H1 (cell line): ENCODE measurements around the gene DTD1. TPM values are rescaled to one million over a fixed set of nuclear protein-coding genes. Genes with fewer than 3 reads are reported as not detected.

Experiments
- EZH2 ChIP-seq: fragments of 200-600 bp; sonication (generic); IDR thresholded peaks from 2 replicates; pipeline ENCODE4 v1.7.1; 2012; ENCODE audit warnings: low read depth, mild to moderate bottlenecking, moderate library complexity, low read length, inconsistent platforms; ENCODE audit not compliant: severe bottlenecking
- POU5F1 ChIP-seq: IDR thresholded peaks from 2 replicates; pipeline ENCODE4 v1.6.1; 2011; ENCODE audit warnings: low read depth, mild to moderate bottlenecking, low read length, moderate library complexity
- TBP ChIP-seq: IDR thresholded peaks from 2 replicates; pipeline ENCODE4 v1.6.1; 2011; ENCODE audit warnings: low read depth, low read length, improper control_type of control experiment
- polyA plus RNA-seq, 7 experiments: library from polyadenylated mRNA; depleted of rRNA in 3 of 7; stranded (reverse) in 5 of 7; unstranded in 2 of 7; fragments of >200 nt in 5 of 7; fragments of 200-250 nt in 2 of 7; gene quantifications; 1 replicate in 5 of 7; 2 replicates in 1 of 7; 4 replicates in 1 of 7; pipeline versions ENCODE4 v1.2.1 to v1.2.3, GENCODE V29; 2011 to 2013; ENCODE audit warnings: missing spikeins in 2 of 7, mixed read lengths in 2 of 7
- total RNA-seq: library from RNA; stranded (reverse); fragmentation: NEBNext Ultra II Directional; extraction: Animal tissue kit (Norgen Biotek cat#: 25700); gene quantifications from 2 replicates; pipeline ENCODE4 v1.2.1, GENCODE V29; 2021
- TF ChIP-seq, protein P1 (sequence below): fragments of 300-600 bp; sonication (generic); IDR thresholded peaks from 2 replicates; pipeline ENCODE4 v1.7.1; 2012; ENCODE audit warnings: low read length, moderate library complexity, mild to moderate bottlenecking, inconsistent platforms; ENCODE audit not compliant: insufficient replicate concordance

DTD1 gene
- total and polyA plus RNA-seq, 2 of the 8 experiments (the other 6 are each of a cell fraction or from before 2014, with no cell fraction given) = 49.7 to 66.6 TPM

DNA sequence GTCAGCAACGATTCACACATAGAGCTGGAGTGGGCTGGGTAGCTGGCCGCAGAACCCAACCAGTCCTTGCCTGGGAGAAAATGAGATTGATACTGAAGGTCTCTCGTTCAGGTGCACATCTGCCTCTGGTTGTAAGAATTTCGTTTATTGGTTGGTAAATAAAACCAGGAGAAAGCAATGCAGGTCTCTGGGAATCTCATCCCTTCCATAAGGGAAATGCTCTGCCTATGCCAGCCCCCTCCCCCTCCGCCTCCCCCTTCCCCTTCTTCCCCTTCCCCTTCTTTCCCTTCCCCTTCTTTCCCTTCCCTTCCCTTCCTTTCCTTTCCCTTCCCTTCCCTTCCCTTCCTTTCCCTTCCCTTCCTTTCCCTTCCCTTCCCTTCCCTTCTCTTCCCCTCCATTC lies 107.3 kb downstream of the DTD1 start (continued):
- TF ChIP-seq, protein P1, sequence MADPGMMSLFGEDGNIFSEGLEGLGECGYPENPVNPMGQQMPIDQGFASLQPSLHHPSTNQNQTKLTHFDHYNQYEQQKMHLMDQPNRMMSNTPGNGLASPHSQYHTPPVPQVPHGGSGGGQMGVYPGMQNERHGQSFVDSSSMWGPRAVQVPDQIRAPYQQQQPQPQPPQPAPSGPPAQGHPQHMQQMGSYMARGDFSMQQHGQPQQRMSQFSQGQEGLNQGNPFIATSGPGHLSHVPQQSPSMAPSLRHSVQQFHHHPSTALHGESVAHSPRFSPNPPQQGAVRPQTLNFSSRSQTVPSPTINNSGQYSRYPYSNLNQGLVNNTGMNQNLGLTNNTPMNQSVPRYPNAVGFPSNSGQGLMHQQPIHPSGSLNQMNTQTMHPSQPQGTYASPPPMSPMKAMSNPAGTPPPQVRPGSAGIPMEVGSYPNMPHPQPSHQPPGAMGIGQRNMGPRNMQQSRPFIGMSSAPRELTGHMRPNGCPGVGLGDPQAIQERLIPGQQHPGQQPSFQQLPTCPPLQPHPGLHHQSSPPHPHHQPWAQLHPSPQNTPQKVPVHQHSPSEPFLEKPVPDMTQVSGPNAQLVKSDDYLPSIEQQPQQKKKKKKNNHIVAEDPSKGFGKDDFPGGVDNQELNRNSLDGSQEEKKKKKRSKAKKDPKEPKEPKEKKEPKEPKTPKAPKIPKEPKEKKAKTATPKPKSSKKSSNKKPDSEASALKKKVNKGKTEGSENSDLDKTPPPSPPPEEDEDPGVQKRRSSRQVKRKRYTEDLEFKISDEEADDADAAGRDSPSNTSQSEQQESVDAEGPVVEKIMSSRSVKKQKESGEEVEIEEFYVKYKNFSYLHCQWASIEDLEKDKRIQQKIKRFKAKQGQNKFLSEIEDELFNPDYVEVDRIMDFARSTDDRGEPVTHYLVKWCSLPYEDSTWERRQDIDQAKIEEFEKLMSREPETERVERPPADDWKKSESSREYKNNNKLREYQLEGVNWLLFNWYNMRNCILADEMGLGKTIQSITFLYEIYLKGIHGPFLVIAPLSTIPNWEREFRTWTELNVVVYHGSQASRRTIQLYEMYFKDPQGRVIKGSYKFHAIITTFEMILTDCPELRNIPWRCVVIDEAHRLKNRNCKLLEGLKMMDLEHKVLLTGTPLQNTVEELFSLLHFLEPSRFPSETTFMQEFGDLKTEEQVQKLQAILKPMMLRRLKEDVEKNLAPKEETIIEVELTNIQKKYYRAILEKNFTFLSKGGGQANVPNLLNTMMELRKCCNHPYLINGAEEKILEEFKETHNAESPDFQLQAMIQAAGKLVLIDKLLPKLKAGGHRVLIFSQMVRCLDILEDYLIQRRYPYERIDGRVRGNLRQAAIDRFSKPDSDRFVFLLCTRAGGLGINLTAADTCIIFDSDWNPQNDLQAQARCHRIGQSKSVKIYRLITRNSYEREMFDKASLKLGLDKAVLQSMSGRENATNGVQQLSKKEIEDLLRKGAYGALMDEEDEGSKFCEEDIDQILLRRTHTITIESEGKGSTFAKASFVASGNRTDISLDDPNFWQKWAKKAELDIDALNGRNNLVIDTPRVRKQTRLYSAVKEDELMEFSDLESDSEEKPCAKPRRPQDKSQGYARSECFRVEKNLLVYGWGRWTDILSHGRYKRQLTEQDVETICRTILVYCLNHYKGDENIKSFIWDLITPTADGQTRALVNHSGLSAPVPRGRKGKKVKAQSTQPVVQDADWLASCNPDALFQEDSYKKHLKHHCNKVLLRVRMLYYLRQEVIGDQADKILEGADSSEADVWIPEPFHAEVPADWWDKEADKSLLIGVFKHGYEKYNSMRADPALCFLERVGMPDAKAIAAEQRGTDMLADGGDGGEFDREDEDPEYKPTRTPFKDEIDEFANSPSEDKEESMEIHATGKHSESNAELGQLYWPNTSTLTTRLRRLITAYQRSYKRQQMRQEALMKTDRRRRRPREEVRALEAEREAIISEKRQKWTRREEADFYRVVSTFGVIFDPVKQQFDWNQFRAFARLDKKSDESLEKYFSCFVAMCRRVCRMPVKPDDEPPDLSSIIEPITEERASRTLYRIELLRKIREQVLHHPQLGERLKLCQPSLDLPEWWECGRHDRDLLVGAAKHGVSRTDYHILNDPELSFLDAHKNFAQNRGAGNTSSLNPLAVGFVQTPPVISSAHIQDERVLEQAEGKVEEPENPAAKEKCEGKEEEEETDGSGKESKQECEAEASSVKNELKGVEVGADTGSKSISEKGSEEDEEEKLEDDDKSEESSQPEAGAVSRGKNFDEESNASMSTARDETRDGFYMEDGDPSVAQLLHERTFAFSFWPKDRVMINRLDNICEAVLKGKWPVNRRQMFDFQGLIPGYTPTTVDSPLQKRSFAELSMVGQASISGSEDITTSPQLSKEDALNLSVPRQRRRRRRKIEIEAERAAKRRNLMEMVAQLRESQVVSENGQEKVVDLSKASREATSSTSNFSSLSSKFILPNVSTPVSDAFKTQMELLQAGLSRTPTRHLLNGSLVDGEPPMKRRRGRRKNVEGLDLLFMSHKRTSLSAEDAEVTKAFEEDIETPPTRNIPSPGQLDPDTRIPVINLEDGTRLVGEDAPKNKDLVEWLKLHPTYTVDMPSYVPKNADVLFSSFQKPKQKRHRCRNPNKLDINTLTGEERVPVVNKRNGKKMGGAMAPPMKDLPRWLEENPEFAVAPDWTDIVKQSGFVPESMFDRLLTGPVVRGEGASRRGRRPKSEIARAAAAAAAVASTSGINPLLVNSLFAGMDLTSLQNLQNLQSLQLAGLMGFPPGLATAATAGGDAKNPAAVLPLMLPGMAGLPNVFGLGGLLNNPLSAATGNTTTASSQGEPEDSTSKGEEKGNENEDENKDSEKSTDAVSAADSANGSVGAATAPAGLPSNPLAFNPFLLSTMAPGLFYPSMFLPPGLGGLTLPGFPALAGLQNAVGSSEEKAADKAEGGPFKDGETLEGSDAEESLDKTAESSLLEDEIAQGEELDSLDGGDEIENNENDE = no peak
- no peak for TF ChIP-seq EZH2
- TF ChIP-seq POU5F1 = no peak
- no peak for TF ChIP-seq TBP
